GM12865 (cell line): ENCODE results near the gene MBD3.

Experiments used
- DNase-seq: peaks from one replicate; pipeline ENCODE4 v3.0.0; 2010; ENCODE audit warnings: low read depth
- H3K4me3 ChIP-seq: 2 replicates; pipeline ENCODE4 v1.5.1; 2011; ENCODE audit warnings: mild to moderate bottlenecking, low read depth, low read length, control low read depth
- TF ChIP-seq, protein P1 (sequence below): IDR thresholded peaks from 2 replicates; pipeline ENCODE4 v1.5.1; 2011; ENCODE audit warnings: low read length, control low read depth, low read depth, inconsistent platforms; ENCODE audit not compliant: insufficient read depth; ENCODE audit errors: missing control alignments

MBD3 gene

DNA sequence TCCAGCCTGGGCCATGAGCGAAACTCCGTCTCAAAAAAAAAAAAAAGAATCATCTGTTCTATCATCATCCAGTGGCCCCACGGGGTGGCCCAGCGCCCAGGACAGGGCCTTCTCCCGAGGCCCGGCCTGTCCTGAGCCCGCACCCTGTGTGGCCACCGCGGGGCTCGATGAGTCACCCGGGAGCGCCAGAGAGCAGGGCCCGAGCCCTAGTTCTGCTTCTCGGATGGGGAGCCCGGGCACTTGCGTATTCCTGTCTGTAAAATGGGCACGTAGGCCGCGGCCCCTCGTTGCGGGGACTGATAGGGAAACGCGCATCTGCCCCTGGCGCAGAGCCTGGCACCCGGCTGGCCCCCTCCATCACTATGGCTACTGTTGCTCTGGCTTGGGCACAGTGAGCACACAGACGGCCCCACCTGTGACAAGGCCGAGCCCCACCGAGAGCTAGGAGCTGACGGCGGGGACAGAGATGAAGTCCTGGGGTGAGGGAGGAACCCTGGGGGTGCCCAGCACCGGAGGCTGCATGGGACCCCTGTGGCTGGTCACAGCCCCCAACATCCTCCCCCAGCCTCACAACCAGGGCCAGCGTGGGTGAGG lies 33.8 kb upstream of the MBD3 start:
- TF ChIP-seq, protein P1, sequence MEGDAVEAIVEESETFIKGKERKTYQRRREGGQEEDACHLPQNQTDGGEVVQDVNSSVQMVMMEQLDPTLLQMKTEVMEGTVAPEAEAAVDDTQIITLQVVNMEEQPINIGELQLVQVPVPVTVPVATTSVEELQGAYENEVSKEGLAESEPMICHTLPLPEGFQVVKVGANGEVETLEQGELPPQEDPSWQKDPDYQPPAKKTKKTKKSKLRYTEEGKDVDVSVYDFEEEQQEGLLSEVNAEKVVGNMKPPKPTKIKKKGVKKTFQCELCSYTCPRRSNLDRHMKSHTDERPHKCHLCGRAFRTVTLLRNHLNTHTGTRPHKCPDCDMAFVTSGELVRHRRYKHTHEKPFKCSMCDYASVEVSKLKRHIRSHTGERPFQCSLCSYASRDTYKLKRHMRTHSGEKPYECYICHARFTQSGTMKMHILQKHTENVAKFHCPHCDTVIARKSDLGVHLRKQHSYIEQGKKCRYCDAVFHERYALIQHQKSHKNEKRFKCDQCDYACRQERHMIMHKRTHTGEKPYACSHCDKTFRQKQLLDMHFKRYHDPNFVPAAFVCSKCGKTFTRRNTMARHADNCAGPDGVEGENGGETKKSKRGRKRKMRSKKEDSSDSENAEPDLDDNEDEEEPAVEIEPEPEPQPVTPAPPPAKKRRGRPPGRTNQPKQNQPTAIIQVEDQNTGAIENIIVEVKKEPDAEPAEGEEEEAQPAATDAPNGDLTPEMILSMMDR, result no peak
- DNase-seq, result no peak
- H3K4me3 ChIP-seq, result no peak overlapping the region

DNA sequence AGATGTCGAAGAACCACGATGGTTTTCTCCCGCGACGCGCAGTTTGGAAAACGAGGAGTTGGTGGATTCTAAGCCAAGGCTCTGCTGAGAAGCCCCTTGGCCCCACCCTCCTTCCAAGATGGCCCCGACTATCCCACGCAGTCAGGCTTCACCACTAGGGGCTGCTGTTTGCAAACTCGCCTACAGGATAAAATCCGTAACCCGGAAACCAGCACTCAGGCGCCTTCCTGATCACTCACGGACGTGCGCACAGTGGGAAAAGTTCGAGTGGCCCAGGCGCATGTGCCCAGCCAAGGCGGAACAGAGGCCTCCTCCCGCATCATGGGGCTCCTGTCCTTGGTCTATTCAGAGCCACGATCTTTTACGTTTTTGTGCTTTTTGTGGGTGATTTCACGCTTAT lies 31.8 kb upstream of the MBD3 start:
- peak; percentile 58 for DNase-seq
- no peak overlapping the region for H3K4me3 ChIP-seq
- TF ChIP-seq, protein P1, result peak; percentile 67

DNA sequence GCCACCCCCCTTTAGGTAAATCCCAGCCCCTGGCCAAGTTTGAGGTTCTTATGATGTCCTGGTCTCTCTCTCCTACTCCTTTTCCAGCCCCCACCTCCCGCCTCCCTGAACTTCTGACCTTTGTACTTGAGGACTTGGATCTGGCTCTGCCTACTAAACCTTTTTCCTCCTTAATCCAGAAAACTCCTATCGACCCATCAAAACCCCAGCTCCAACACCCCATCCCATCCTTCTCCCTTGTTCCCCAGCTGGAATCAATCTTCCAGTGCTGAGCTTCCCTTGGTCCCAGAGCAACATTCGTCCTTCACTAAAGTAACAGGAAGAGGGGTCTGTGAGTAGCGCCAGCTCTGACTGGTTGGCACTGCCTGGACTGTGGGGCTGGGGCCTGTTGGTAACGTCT lies 29.9 kb upstream of the MBD3 start:
- TF ChIP-seq, protein P1, result no peak
- no peak overlapping the region for H3K4me3 ChIP-seq
- no peak for DNase-seq

DNA sequence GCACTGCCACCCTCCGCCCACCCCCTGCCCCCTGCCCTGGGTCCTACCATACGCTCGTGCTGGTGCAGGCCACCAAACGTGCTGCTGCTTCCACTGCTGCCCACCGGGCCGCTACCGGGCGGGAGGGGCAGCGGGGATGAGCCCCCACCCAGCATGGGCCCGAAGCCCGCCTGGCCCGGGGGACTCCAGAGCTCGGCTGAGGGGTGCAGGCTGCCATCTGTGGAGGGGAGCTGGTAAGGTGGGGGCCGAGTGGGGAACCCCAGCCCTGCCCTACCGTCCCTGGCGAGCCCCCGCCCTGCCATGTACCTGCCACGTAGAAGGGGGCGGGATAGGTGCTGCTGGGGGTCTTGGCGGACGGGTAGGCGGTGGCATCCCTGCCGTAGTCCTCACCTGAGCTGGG lies 29.3 kb upstream of the MBD3 start:
- no peak for DNase-seq
- TF ChIP-seq, protein P1, result no peak
- H3K4me3 ChIP-seq, result no peak overlapping the region

DNA sequence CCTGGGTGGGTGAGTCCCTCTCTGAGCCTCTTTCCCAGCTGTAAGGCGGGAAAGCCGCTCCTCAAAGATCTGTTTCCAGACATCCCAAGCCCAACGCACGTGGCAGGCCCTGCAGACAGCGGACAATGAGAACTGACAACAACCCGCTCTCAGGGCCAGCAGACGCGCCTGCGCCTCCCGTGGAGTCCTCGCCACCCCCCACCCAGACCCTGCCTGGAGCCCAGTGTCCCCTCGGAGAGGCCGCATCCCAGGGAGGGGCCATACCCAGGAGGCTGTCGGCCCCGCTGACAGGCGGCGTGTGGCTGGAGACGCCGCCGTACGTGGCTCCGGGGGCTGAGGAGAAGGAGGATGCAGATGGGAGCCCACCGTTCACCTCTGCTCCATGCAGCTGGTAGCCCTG lies 28.9 kb upstream of the MBD3 start:
- TF ChIP-seq, protein P1, result no peak
- no peak for DNase-seq
- no peak overlapping the region for H3K4me3 ChIP-seq

DNA sequence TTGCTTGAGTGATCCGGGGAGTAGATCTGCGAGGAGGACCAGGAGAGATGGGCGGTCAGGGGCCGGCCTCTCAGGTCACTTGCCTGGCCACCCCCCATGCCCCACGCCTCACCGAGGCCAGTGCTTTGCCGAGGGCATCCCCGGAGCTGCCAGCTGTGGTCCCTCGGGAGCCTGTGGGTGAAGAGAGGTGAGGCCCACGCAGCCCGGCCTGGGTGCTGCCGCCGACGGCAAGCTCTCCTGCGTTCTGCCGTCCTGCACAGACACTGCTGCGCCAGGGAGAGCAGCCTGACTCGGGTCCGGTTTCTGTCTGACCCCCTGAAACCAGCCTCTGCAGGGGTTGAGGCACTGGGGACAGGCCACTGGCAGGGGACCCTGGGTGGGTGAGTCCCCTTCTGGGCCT lies 28.4 kb upstream of the MBD3 start:
- TF ChIP-seq, protein P1, result no peak
- no peak overlapping the region for H3K4me3 ChIP-seq
- no peak for DNase-seq

DNA sequence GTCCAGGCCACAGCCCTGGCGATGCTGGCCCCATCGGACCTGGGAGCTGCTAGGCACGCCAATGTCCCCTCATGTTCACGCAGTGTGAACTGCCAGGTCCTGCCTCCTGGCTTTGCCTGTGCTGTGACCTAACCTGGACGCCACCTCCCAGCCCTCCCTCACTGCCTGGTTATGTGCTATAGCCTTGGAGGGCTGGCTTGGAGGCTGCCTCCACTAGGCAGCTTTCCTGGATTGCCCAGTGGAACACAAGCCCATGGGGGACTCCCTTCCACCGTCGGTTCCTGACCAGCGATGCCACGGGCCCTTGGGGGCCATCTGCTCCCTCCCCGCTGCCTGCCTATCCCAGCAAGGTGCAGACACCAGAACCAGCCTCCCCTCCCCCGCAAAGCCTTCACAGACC lies 27.8 kb upstream of the MBD3 start:
- TF ChIP-seq, protein P1, result no peak
- H3K4me3 ChIP-seq, result no peak overlapping the region
- DNase-seq, result no peak
